Activated CD4-positive, alpha-beta T cell treated with anti-CD3 and anti-CD28 coated beads for 36 hours (primary cell): ENCODE results near the gene PLXDC2. TPM values are rescaled to one million over a fixed set of nuclear protein-coding genes. Genes with fewer than 3 reads are reported as not detected.

Source experiments
- ATAC-seq: fragments of 200-7000 bp; cut with Tn5 transposase; one replicate; pipeline ENCODE4 v1.10.0; 2021; ENCODE audit warnings: mild to moderate bottlenecking, moderate library complexity
- CTCF ChIA-PET: fragments of 350-600 bp; sonication (Branson Sonifier 250); formaldehyde crosslinking; loops from one replicate; lab custom pipeline; 2021; ENCODE audit warnings: antibody characterized with exemption; lab: Charles Lee
- POLR2A ChIA-PET: fragments of 350-600 bp; sonication (Branson Sonifier 250); formaldehyde crosslinking; loops from one replicate; lab custom pipeline; 2021; ENCODE audit warnings: antibody characterized with exemption, inconsistent platforms; lab: Charles Lee
- DNase-seq: peaks from one replicate; pipeline ENCODE4 v3.0.0-alpha.2; 2020
- H3K27ac Mint-ChIP-seq: one replicate; pipeline ENCODE4 v1.8.0; 2021; ENCODE audit warnings: mixed read lengths
- H3K27me3 Mint-ChIP-seq: one replicate; pipeline ENCODE4 v1.8.0; 2021; ENCODE audit warnings: mixed read lengths
- H3K36me3 Mint-ChIP-seq: one replicate; pipeline ENCODE4 v1.8.0; 2021; ENCODE audit warnings: low read depth, mixed read lengths
- H3K4me1 Mint-ChIP-seq: one replicate; pipeline ENCODE4 v1.8.0; 2021; ENCODE audit warnings: mixed read lengths
- H3K4me3 Mint-ChIP-seq: one replicate; pipeline ENCODE4 v1.8.0; 2021; ENCODE audit warnings: mild to moderate bottlenecking, moderate library complexity, mixed read lengths
- H3K9me3 Mint-ChIP-seq: one replicate; pipeline ENCODE4 v1.8.0; 2021; ENCODE audit warnings: low read depth, mixed read lengths
- intact Hi-C, 2 experiments: fragments of 100-400 bp; cut with DNase I in 1 of 2; cut with micrococcal nuclease in 1 of 2; formaldehyde crosslinking; loops; one replicate each; pipeline versions ENCODE4 v1.14.2 to v1.15.1; 2022 to 2024; cut with DNase I, micrococcal nuclease
- total RNA-seq, 2 experiments: library from RNA; stranded (reverse); gene quantifications; one replicate each; pipeline ENCODE4 v1.2.3, GENCODE V29; 2021

Gene PLXDC2
- total RNA-seq, 2 experiments from 2014 or later: not detected

GRCh38 chr10:19917751-19918478 is 101.7 kb downstream of the PLXDC2 start:
- ChIA-PET CTCF (interaction anchor here (0.7 kb wide), 1 partner anchor 487 kb away, joined by 3 read pairs; no protein-coding TSS in a partner anchor), POLR2A (no interaction called here)
- H3K9me3 Mint-ChIP-seq: peaks cover 5% of the 10 kb centered on the region
- H3K27me3 Mint-ChIP-seq: no peaks in the 10 kb centered on the region
- H3K36me3 Mint-ChIP-seq: no peaks in the 10 kb centered on the region
- no peak for ATAC-seq
- no peak for DNase-seq
- intact Hi-C loops: no loop called here
- H3K4me1 Mint-ChIP-seq: no peaks in the 10 kb centered on the region
- H3K27ac Mint-ChIP-seq: no peak overlapping the region
- no peak overlapping the region for H3K4me3 Mint-ChIP-seq

- POLR2A ChIA-PET: no interaction called here
- DNase-seq (no peak), ATAC-seq (no peak)
- CTCF ChIA-PET: no interaction called here
- no peak overlapping the region for H3K4me3 Mint-ChIP-seq
- peaks cover 6% of the 10 kb centered on the region for H3K9me3 Mint-ChIP-seq
- intact Hi-C loops: no loop called here
- H3K4me1 Mint-ChIP-seq: no peaks in the 10 kb centered on the region
- H3K27ac Mint-ChIP-seq: no peak overlapping the region
- no peaks in the 10 kb centered on the region for H3K36me3 Mint-ChIP-seq
- H3K27me3 Mint-ChIP-seq: no peaks in the 10 kb centered on the region
Observed at GRCh38 chr10:19918794-19919193, 102.6 kb downstream of the PLXDC2 start.

- Mint-ChIP-seq H3K4me3 (no peak overlapping the region), H3K27ac (no peak overlapping the region), H3K9me3 (peaks cover 1% of the 10 kb centered on the region), H3K36me3 (no peaks in the 10 kb centered on the region), H3K4me1 (no peaks in the 10 kb centered on the region), H3K27me3 (no peaks in the 10 kb centered on the region)
- DNase-seq: no peak
- no peak for ATAC-seq
- ChIA-PET CTCF (no interaction called here), POLR2A (no interaction called here)
- intact Hi-C loops: no loop called here
Observed at GRCh38 chr10:19919671-19920070, 103.4 kb downstream of the PLXDC2 start.

GRCh38 chr10:19920075-19920726 is 104.0 kb downstream of the PLXDC2 start:
- H3K4me3 Mint-ChIP-seq: no peak overlapping the region
- H3K4me1 Mint-ChIP-seq: no peaks in the 10 kb centered on the region
- peaks cover 1% of the 10 kb centered on the region for H3K9me3 Mint-ChIP-seq
- intact Hi-C loops: no loop called here
- no peaks in the 10 kb centered on the region for H3K36me3 Mint-ChIP-seq
- H3K27ac Mint-ChIP-seq: no peak overlapping the region
- CTCF ChIA-PET: interaction anchor here (1.2 kb wide), 1 partner anchor 8 kb away, joined by 4 read pairs; no protein-coding TSS in a partner anchor
- POLR2A ChIA-PET: no interaction called here
- no peaks in the 10 kb centered on the region for H3K27me3 Mint-ChIP-seq
- ATAC-seq: no peak
- DNase-seq: no peak

GRCh38 chr10:19921300-19922140 is 105.3 kb downstream of the PLXDC2 start:
- ATAC-seq (no peak), DNase-seq (no peak)
- Mint-ChIP-seq H3K27me3 (no peaks in the 10 kb centered on the region), H3K4me3 (no peak overlapping the region), H3K9me3 (peaks cover 1% of the 10 kb centered on the region), H3K27ac (no peak overlapping the region), H3K4me1 (no peaks in the 10 kb centered on the region), H3K36me3 (no peaks in the 10 kb centered on the region)
- intact Hi-C loops: no loop called here
- CTCF ChIA-PET: interaction anchor here (1.2 kb wide), 1 partner anchor 9 kb away, joined by 4 read pairs; no protein-coding TSS in a partner anchor
- POLR2A ChIA-PET: no interaction called here

GRCh38 chr10:19922236-19922963 is 106.2 kb downstream of the PLXDC2 start:
- no peaks in the 10 kb centered on the region for H3K36me3 Mint-ChIP-seq
- no peak for ATAC-seq
- no peak overlapping the region for H3K4me3 Mint-ChIP-seq
- no peaks in the 10 kb centered on the region for H3K27me3 Mint-ChIP-seq
- peaks cover 1% of the 10 kb centered on the region for H3K9me3 Mint-ChIP-seq
- no peak overlapping the region for H3K27ac Mint-ChIP-seq
- no peaks in the 10 kb centered on the region for H3K4me1 Mint-ChIP-seq
- intact Hi-C loops: no loop called here
- no peak for DNase-seq
- ChIA-PET POLR2A (no interaction called here), CTCF (no interaction called here)

GRCh38 chr10:19925064-19925463 is 108.8 kb downstream of the PLXDC2 start:
- Mint-ChIP-seq H3K4me1 (no peaks in the 10 kb centered on the region), H3K27me3 (no peaks in the 10 kb centered on the region), H3K4me3 (no peak overlapping the region), H3K27ac (no peak overlapping the region), H3K9me3 (peaks cover 3% of the 10 kb centered on the region), H3K36me3 (no peaks in the 10 kb centered on the region)
- CTCF ChIA-PET: no interaction called here
- ATAC-seq (no peak), DNase-seq (no peak)
- intact Hi-C loops: no loop called here
- POLR2A ChIA-PET: no interaction called here

GRCh38 chr10:19928936-19929335 is 112.7 kb downstream of the PLXDC2 start:
- peaks cover 2% of the 10 kb centered on the region for H3K9me3 Mint-ChIP-seq
- no peak overlapping the region for H3K4me3 Mint-ChIP-seq
- DNase-seq (no peak), ATAC-seq (no peak)
- intact Hi-C loops: no loop called here
- H3K27ac Mint-ChIP-seq: no peak overlapping the region
- no peaks in the 10 kb centered on the region for H3K36me3 Mint-ChIP-seq
- no peaks in the 10 kb centered on the region for H3K4me1 Mint-ChIP-seq
- ChIA-PET CTCF (no interaction called here), POLR2A (no interaction called here)
- no peaks in the 10 kb centered on the region for H3K27me3 Mint-ChIP-seq

- Mint-ChIP-seq H3K27me3 (no peaks in the 10 kb centered on the region), H3K36me3 (no peaks in the 10 kb centered on the region), H3K4me1 (no peaks in the 10 kb centered on the region), H3K4me3 (no peak overlapping the region), H3K9me3 (peaks cover 2% of the 10 kb centered on the region), H3K27ac (no peak overlapping the region)
- POLR2A ChIA-PET: no interaction called here
- ATAC-seq (no peak), DNase-seq (no peak)
- intact Hi-C loops: no loop called here
- CTCF ChIA-PET: no interaction called here
Observed at GRCh38 chr10:19929506-19930140, 113.4 kb downstream of the PLXDC2 start.

- peaks cover 2% of the 10 kb centered on the region for H3K9me3 Mint-ChIP-seq
- no peak overlapping the region for H3K27ac Mint-ChIP-seq
- H3K4me3 Mint-ChIP-seq: no peak overlapping the region
- no peaks in the 10 kb centered on the region for H3K27me3 Mint-ChIP-seq
- intact Hi-C loops: no loop called here
- H3K36me3 Mint-ChIP-seq: no peaks in the 10 kb centered on the region
- no peak for DNase-seq
- no peaks in the 10 kb centered on the region for H3K4me1 Mint-ChIP-seq
- CTCF ChIA-PET: interaction anchor here (0.6 kb wide), 1 partner anchor 148 kb away, joined by 3 read pairs; no protein-coding TSS in a partner anchor
- ATAC-seq: no peak
- POLR2A ChIA-PET: no interaction called here
Observed at GRCh38 chr10:19930936-19931893, 115.0 kb downstream of the PLXDC2 start.
